Measurements from ENCODE around the gene CALD1. TPM values are rescaled to one million over a fixed set of nuclear protein-coding genes. Genes with fewer than 3 reads are reported as not detected.

The CALD1 gene
- total RNA-seq, 1 donor from 2014 or later = 118 TPM

GRCh38 chr7:134850066-134850465 lies 70.6 kb downstream of the CALD1 start:
- no peaks in the 10 kb centered on the region for H3K36me3 Mint-ChIP-seq
- no peak overlapping the region for H3K4me3 Mint-ChIP-seq
- Histone ChIP-seq H4K20me1 (ENCODE audit: low read depth) (no peaks in the 10 kb centered on the region), H3K4me3 (no peak overlapping the region), H3K9ac (no peak overlapping the region), H3K36me3 (no peaks in the 10 kb centered on the region), H3K79me2 (ENCODE audit: low read depth) (peaks cover 4% of the 10 kb centered on the region), H3K4me1 (no peaks in the 10 kb centered on the region), H3K27ac (no peak overlapping the region), H3K27me3 (no peaks in the 10 kb centered on the region), H2AFZ (replicated peaks) (no peak overlapping the region), H3K9me3 (ENCODE audit: low read depth) (no peaks in the 10 kb centered on the region), H3K4me2 (no peak overlapping the region), H3F3A (ENCODE audit: low read depth) (no peaks in the 10 kb centered on the region)
- no peaks in the 10 kb centered on the region for H3K27me3 Mint-ChIP-seq (ENCODE audit: insufficient read depth, low read depth)
- DNase-seq (ENCODE audit: low spot score) = no peak
- H3K27ac Mint-ChIP-seq = no peak overlapping the region
- no peaks in the 10 kb centered on the region for H3K9me3 Mint-ChIP-seq
- TF ChIP-seq EZH2 (IDR thresholded peaks at IDR 0.05) = no peak
- TF ChIP-seq EZH2phosphoT487 (IDR thresholded peaks at IDR 0.05) = no peak
- TF ChIP-seq CTCF (IDR thresholded peaks at IDR 0.05) = no peak
- peaks cover 5% of the 10 kb centered on the region for H3K4me1 Mint-ChIP-seq

GRCh38 chr7:134851141-134851540 lies 71.7 kb downstream of the CALD1 start:
- Histone ChIP-seq H3K27me3 (no peaks in the 10 kb centered on the region), H3K27ac (no peak overlapping the region), H3F3A (ENCODE audit: low read depth) (no peaks in the 10 kb centered on the region), H3K79me2 (ENCODE audit: low read depth) (peaks cover 4% of the 10 kb centered on the region), H3K9ac (no peak overlapping the region), H3K4me2 (no peak overlapping the region), H3K4me1 (no peaks in the 10 kb centered on the region), H3K9me3 (ENCODE audit: low read depth) (no peaks in the 10 kb centered on the region), H2AFZ (replicated peaks) (no peak overlapping the region), H3K4me3 (no peak overlapping the region), H4K20me1 (ENCODE audit: low read depth) (no peaks in the 10 kb centered on the region), H3K36me3 (no peaks in the 10 kb centered on the region)
- H3K27ac Mint-ChIP-seq = no peak overlapping the region
- H3K27me3 Mint-ChIP-seq (ENCODE audit: insufficient read depth, low read depth) = no peaks in the 10 kb centered on the region
- H3K36me3 Mint-ChIP-seq = no peaks in the 10 kb centered on the region
- H3K4me3 Mint-ChIP-seq = no peak overlapping the region
- H3K9me3 Mint-ChIP-seq = no peaks in the 10 kb centered on the region
- no peak for DNase-seq (ENCODE audit: low spot score)
- peaks cover 11% of the 10 kb centered on the region for H3K4me1 Mint-ChIP-seq
- no peak for TF ChIP-seq CTCF (IDR thresholded peaks at IDR 0.05)
- no peak for TF ChIP-seq EZH2 (IDR thresholded peaks at IDR 0.05)
- TF ChIP-seq EZH2phosphoT487 (IDR thresholded peaks at IDR 0.05) = no peak

GRCh38 chr7:134852625-134853024 lies 73.2 kb downstream of the CALD1 start:
- Histone ChIP-seq H3K36me3 (no peaks in the 10 kb centered on the region), H2AFZ (replicated peaks) (no peak overlapping the region), H3K27me3 (no peaks in the 10 kb centered on the region), H3K79me2 (ENCODE audit: low read depth) (peaks cover 4% of the 10 kb centered on the region), H4K20me1 (ENCODE audit: low read depth) (no peaks in the 10 kb centered on the region), H3K4me2 (no peak overlapping the region), H3K4me1 (no peaks in the 10 kb centered on the region), H3F3A (ENCODE audit: low read depth) (no peaks in the 10 kb centered on the region), H3K27ac (no peak overlapping the region), H3K4me3 (no peak overlapping the region), H3K9me3 (ENCODE audit: low read depth) (no peaks in the 10 kb centered on the region), H3K9ac (no peak overlapping the region)
- H3K4me3 Mint-ChIP-seq = no peak overlapping the region
- no peak overlapping the region for H3K27ac Mint-ChIP-seq
- peaks cover 11% of the 10 kb centered on the region for H3K4me1 Mint-ChIP-seq
- no peaks in the 10 kb centered on the region for H3K36me3 Mint-ChIP-seq
- no peak for DNase-seq (ENCODE audit: low spot score)
- H3K9me3 Mint-ChIP-seq = no peaks in the 10 kb centered on the region
- TF ChIP-seq EZH2 (IDR thresholded peaks at IDR 0.05) = no peak
- H3K27me3 Mint-ChIP-seq (ENCODE audit: insufficient read depth, low read depth) = no peaks in the 10 kb centered on the region

GRCh38 chr7:134854816-134855215 lies 75.4 kb downstream of the CALD1 start:
- Histone ChIP-seq H3K4me1 (no peaks in the 10 kb centered on the region), H3K27me3 (no peaks in the 10 kb centered on the region), H2AFZ (replicated peaks) (no peak overlapping the region), H3K9me3 (ENCODE audit: low read depth) (no peaks in the 10 kb centered on the region), H4K20me1 (ENCODE audit: low read depth) (no peaks in the 10 kb centered on the region), H3K27ac (no peak overlapping the region), H3F3A (ENCODE audit: low read depth) (no peaks in the 10 kb centered on the region), H3K4me2 (no peak overlapping the region), H3K79me2 (ENCODE audit: low read depth) (no peaks in the 10 kb centered on the region), H3K4me3 (no peak overlapping the region), H3K36me3 (no peaks in the 10 kb centered on the region), H3K9ac (no peak overlapping the region)
- no peaks in the 10 kb centered on the region for H3K36me3 Mint-ChIP-seq
- DNase-seq (ENCODE audit: low spot score) = no peak
- no peak overlapping the region for H3K4me3 Mint-ChIP-seq
- no peaks in the 10 kb centered on the region for H3K9me3 Mint-ChIP-seq
- H3K4me1 Mint-ChIP-seq = peaks cover 11% of the 10 kb centered on the region
- H3K27ac Mint-ChIP-seq = no peak overlapping the region
- no peaks in the 10 kb centered on the region for H3K27me3 Mint-ChIP-seq (ENCODE audit: insufficient read depth, low read depth)
- TF ChIP-seq CTCF (IDR thresholded peaks at IDR 0.05) = no peak
- TF ChIP-seq EZH2phosphoT487 (IDR thresholded peaks at IDR 0.05) = no peak
- no peak for TF ChIP-seq EZH2 (IDR thresholded peaks at IDR 0.05)

All from neural progenitor cell (in vitro differentiated cells).